DOHH2 (cell line): ENCODE measurements around the gene DNAJC11.

Experiments used
- CTCF ChIP-seq: fragments of 200-600 bp; sonication (generic); IDR thresholded peaks from one replicate; pipeline ENCODE4 v1.5.1; 2014; ENCODE audit warnings: antibody characterized with exemption, mild to moderate bottlenecking, low read depth, low read length; ENCODE audit not compliant: poor library complexity, severe bottlenecking
- EZH2phosphoT487 ChIP-seq: fragments of 200-600 bp; sonication (generic); IDR thresholded peaks from 2 replicates; pipeline ENCODE4 v1.6.1; 2017; ENCODE audit warnings: borderline replicate concordance, mild to moderate bottlenecking, antibody characterized with exemption, low read length, moderate library complexity, mixed read lengths

- TF ChIP-seq CTCF (no peak), EZH2phosphoT487 (no peak)
Observed at GRCh38 chr1:6625584-6626149, 75.9 kb downstream of the DNAJC11 start.
